GM10266 (cell line): ENCODE results near the gene CCDC149.

Experiments used
- DNase-seq: peaks from one replicate; pipeline ENCODE4 v3.0.0; 2012; ENCODE audit errors: extremely low spot score
- TF ChIP-seq, protein P1 (sequence below): IDR thresholded peaks from 2 replicates; pipeline ENCODE4 v1.5.1; 2012; ENCODE audit warnings: mild to moderate bottlenecking, low read depth; ENCODE audit not compliant: control insufficient read depth, insufficient read depth; ENCODE audit errors: missing control alignments

CCDC149 gene

DNA sequence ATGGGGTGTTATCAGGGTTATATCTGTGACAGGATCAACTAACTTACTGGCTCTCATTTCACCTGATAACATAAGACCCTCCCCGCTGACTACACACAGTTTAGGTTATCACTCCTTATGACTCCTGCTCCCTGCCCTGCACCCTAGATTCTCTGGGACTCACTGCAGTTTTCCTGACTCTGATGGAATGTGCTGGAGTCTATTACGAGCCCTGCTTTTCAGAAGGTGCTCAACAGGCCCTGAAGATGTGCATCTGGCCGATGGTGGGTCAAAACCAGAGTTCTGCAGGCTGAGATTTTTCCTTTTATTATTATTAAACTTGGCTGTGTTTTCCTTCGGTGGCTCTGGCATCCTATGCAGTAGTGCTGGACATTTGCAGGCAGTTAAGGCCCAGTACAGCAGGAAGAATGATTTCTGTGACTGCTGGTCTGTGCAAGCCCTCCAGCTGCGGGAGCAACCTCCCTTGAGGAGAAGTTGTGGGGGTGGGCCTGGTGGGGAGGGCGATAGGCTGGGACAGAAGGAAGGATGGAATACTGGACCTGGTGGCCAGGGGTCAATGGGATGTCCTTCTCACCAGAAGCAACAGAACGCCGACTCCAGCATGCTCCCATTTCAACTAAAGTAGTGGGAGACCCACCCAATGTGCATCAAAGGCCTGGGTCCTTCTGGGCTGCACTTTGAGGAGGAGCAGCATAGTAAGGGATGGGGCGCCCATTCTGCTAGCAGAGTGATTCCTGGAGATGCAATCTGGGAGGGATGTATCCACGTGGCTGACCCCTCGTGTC, 106.4 kb downstream of the CCDC149 start:
- TF ChIP-seq, protein P1, sequence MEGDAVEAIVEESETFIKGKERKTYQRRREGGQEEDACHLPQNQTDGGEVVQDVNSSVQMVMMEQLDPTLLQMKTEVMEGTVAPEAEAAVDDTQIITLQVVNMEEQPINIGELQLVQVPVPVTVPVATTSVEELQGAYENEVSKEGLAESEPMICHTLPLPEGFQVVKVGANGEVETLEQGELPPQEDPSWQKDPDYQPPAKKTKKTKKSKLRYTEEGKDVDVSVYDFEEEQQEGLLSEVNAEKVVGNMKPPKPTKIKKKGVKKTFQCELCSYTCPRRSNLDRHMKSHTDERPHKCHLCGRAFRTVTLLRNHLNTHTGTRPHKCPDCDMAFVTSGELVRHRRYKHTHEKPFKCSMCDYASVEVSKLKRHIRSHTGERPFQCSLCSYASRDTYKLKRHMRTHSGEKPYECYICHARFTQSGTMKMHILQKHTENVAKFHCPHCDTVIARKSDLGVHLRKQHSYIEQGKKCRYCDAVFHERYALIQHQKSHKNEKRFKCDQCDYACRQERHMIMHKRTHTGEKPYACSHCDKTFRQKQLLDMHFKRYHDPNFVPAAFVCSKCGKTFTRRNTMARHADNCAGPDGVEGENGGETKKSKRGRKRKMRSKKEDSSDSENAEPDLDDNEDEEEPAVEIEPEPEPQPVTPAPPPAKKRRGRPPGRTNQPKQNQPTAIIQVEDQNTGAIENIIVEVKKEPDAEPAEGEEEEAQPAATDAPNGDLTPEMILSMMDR: no peak
- no peak for DNase-seq

DNA sequence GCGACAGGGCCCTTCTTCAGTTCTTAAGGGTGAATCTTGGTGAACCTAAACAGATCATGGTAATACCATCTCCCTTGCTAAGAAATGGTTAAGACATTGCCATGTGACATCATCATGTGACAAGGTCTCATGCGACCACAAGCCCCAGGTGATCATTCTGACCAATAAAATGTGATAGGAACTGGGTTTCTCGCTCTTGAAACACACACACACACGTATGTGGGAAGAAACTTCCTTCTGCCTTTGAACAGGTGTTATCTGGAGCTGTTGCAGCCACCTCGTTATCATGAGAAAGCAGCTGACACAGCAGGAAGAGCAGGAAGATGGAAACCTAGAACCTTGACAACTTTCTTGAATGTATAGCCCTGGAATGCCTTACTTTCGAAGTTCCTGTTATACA, 107.3 kb downstream of the CCDC149 start:
- TF ChIP-seq, protein P1: no peak
- no peak for DNase-seq

DNA sequence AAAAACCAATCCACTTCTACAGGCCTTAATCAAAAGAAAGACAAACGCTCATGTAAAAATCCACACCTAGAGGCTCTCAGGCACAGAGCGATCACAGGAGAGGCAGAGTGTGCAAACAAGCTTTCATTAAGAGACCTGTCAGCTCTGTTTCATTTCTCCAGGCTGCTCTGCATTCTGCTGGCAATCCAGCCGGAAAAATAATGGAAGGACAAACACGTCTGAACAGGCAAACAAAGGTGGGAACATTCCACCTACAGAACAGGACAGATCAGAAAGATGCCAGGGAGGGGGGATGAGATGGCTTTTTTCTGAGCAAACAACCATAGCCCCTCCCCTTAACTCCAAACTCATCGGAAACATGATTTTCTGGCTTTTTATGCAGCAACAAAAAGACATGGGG, 107.8 kb downstream of the CCDC149 start:
- TF ChIP-seq, protein P1: no peak
- DNase-seq: no peak

DNA sequence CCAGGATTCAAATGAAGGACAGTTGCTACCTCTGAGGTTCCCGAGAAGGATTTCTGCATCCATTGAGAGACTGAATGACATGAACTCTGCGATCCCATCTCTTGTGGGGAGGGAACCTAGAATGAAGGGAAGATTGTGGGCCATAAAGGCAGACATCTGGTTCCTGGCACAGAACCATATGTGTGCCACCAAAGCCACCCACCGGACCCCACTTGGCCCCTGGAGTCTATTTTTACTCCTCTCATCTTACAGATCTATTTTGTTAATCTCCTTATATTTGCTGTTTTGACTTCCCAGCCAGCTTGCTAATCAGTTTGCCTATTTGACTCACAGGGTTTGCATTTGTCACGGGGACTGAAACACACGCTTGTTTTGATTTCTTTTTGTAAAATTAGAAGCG, 110.2 kb downstream of the CCDC149 start:
- no peak for DNase-seq
- TF ChIP-seq, protein P1: no peak

DNA sequence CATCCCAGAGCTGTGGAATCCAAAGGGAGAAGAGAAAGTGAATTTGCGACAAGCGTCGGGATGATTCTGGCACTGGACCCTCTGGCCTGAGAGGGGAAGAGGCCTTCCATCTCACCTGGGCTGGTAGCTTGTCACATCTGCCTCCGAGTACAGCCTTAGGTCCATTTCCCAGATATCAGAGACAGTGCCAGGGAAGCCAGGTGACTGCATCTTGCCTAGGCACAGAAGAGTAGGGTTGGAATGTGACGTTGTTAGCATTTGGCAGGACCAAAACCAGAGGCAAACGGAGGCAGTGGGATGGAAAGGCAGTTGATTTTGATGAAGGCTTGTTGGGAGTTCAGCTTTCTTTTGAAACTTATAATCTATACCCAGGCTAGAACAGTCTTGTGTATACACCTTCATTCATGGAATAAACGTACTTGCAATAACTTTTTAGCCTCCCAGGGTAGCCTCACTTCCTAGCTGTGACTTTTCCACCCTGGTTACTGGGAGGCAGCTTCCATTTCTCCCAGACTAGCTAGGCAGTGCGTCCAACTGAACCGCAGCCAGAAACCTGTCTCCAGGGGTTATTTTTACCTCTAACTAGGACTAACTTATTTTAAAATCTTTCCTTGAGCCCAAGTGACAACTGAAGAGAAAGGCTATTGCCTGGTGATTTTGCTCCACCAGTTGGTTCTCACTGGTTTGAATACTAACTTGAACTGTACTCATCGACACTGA, 111.5 kb downstream of the CCDC149 start:
- TF ChIP-seq, protein P1: no peak
- DNase-seq: no peak

DNA sequence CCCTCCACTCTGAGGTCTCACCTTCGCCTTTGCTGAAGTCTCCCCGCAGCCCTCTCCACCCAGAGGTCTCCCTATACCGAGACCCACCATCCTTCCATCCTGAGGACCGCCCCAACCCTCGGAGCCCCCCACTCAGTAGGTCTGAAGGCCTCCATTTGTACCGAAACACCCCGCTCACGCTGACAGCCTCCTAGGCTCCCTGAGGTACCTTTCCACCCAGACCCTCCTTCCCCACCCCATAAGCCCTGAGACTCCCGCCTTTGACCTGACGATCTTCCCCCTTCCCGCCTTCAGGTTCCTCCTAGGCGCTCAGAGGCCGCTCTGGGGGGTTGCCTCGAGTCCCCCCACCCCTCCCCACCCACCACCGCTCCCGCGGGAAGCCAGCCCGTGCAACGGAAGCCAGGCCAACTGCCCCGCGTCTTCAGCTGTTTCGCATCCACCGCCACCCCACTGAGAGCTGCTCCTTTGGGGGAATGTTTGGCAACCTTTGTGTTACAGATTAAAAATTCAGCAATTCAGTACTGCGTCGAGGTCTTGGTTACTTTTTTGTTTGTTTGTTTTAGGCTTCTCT, 112.4 kb downstream of the CCDC149 start:
- TF ChIP-seq, protein P1: no peak
- no peak for DNase-seq

DNA sequence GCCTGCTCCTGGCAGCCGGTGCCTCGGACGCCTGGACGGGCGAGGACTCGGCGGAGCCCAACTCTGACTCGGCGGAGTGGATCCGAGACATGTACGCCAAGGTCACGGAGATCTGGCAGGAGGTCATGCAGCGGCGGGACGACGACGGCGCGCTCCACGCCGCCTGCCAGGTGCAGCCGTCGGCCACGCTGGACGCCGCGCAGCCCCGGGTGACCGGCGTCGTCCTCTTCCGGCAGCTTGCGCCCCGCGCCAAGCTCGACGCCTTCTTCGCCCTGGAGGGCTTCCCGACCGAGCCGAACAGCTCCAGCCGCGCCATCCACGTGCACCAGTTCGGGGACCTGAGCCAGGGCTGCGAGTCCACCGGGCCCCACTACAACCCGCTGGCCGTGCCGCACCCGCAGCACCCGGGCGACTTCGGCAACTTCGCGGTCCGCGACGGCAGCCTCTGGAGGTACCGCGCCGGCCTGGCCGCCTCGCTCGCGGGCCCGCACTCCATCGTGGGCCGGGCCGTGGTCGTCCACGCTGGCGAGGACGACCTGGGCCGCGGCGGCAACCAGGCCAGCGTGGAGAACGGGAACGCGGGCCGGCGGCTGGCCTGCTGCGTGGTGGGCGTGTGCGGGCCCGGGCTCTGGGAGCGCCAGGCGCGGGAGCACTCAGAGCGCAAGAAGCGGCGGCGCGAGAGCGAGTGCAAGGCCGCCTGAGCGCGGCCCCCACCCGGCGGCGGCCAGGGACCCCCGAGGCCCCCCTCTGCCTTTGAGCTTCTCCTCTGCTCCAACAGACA, 113.1 kb downstream of the CCDC149 start:
- TF ChIP-seq, protein P1: no peak
- no peak for DNase-seq
